ENCODE measurements around the gene LMO1. TPM values are rescaled to one million over a fixed set of nuclear protein-coding genes. Genes with fewer than 3 reads are reported as not detected.

The LMO1 gene
- total and polyA plus RNA-seq, 9 of the 15 experiments (the other 6 are each of a cell fraction or from before 2014, with no cell fraction given) = not detected

DNA sequence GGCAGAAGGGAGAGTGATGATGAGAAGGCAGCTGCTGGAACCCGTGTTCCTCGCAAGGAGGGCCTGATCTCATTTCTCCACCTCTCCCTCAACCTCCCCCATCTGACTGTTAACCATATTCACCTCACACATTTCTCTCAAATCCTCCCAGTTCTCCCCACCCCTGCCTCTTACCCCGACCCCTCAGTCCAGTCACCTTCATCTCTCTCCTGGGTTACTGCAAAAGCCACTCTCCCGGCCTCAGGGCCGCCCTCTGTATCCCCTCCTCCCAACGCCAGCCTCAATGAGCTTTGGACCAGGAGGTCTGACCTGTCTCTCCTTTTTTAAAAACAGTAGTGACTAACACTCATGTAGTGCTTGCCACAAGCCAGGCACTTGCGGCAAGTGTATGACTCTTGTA, 29.5 kb upstream of the LMO1 start (continued):
- TF ChIP-seq SAFB (IDR thresholded peaks at IDR 0.05; ENCODE audit: borderline replicate concordance, low read depth, low read length) = no peak
- TF ChIP-seq E2F3 (CRISPR knock-in tag; IDR thresholded peaks at IDR 0.05) = no peak
- no peak for TF ChIP-seq RFX1 (IDR thresholded peaks at IDR 0.05)

DNA sequence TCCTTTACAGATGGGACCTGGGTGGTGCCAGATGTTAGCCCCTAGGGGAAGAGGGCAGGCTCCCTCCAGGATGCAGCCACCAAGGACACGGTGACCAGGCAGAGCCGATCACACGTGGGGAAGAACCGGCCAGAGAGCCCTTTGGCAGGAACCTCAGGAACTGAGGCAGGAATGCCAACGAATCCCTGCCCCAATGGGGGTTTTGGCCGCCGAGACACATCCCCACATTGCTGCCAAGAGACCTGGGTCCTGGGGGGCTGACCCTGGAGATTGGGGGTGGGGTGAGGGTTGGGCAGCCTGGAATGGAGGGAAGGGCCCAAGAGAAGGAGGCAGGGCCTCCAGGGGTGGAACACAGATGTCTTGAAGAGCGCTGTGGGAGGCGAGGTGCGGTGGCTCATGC, 28.7 kb upstream of the LMO1 start:
- H3K27me3 ChIP-seq (ENCODE audit: control insufficient read depth in 2 of 2, insufficient read depth in 2 of 2, low read length in 2 of 2) = peaks cover 3 to 49% of the 10 kb centered on the region in 2 experiments; a peak in 3 of 5 replicates
- WGBS (ENCODE audit: insufficient coverage, low coverage, missing lambda C conversion rate) = 2% methylated on average over 10 of the region's 10 CpGs
- no peaks in the 10 kb centered on the region for H3K36me3 ChIP-seq (ENCODE audit: control insufficient read depth, insufficient read depth, low read length)
- no peaks in the 10 kb centered on the region for H3K9me1 ChIP-seq (ENCODE audit: control insufficient read depth, insufficient read depth, low read length)
- ChIA-PET CTCF (ENCODE audit: low intra/inter-chr PET ratio) (no interaction called here), POLR2A (no interaction called here)
- BruUV-seq (replicated peaks) = no TSS peak
- no peaks in the 10 kb centered on the region for H3K9me3 ChIP-seq (replicated peaks; ENCODE audit: control insufficient read depth, insufficient read depth, low read depth, low read length)
- TF ChIP-seq FOSL1 (tag; conservative IDR thresholded peaks at IDR 0.05) (no peak), ZBED1 (IDR thresholded peaks at IDR 0.05) (no peak)
- TF ChIP-seq, protein P1, sequence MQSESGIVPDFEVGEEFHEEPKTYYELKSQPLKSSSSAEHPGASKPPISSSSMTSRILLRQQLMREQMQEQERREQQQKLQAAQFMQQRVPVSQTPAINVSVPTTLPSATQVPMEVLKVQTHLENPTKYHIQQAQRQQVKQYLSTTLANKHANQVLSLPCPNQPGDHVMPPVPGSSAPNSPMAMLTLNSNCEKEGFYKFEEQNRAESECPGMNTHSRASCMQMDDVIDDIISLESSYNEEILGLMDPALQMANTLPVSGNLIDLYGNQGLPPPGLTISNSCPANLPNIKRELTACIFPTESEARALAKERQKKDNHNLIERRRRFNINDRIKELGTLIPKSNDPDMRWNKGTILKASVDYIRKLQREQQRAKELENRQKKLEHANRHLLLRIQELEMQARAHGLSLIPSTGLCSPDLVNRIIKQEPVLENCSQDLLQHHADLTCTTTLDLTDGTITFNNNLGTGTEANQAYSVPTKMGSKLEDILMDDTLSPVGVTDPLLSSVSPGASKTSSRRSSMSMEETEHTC (IDR thresholded peaks at IDR 0.05) = no peak
- intact Hi-C loops (cut with micrococcal nuclease) = no loop called here
- in situ Hi-C loops (cut with MboI) = no loop called here
- DNase-seq (ENCODE audit: extremely low read depth in 1 of 4, low spot score in 3 of 4) (no peak), ATAC-seq (no peak), FAIRE-seq (no peak)
- H3K27ac ChIP-seq (ENCODE audit: extremely low read depth, low read depth, low read length) = no peak overlapping the region
- no peak overlapping the region for H3K4me3 ChIP-seq
- H3K79me2 ChIP-seq (ENCODE audit: control insufficient read depth, insufficient read depth, low read length) = no peaks in the 10 kb centered on the region
- H3K4me2 ChIP-seq (ENCODE audit: insufficient read depth, low read length) = no peak overlapping the region
- H2AFZ ChIP-seq (ENCODE audit: low read depth, low read length) = no peak overlapping the region
- H3K4me1 ChIP-seq (replicated peaks in 1 of 2; ENCODE audit: control insufficient read depth in 2 of 2, insufficient read depth in 2 of 2, low read length in 2 of 2) = no peaks in the 10 kb centered on the region
- H3K9ac ChIP-seq (ENCODE audit: insufficient read depth in 1 of 2, low read depth in 2 of 2, low read length in 2 of 2) = no peak overlapping the region
- H4K20me1 ChIP-seq (replicated peaks; ENCODE audit: control insufficient read depth, insufficient read depth, low read length) = no peaks in the 10 kb centered on the region
